Neural crest cell (in vitro differentiated cells): Measurements from ENCODE around the gene LYG1. TPM values are rescaled to one million over a fixed set of nuclear protein-coding genes. Genes with fewer than 3 reads are reported as not detected.

ENCODE experiments used
- DNase-seq: peaks from one replicate; pipeline ENCODE4 v3.0.0; 2021; ENCODE audit warnings: low read depth, mixed read lengths, low spot score
- H3K27ac Mint-ChIP-seq: one replicate; pipeline ENCODE4 v1.8.0; 2021; ENCODE audit warnings: mild to moderate bottlenecking, mixed read lengths; ENCODE audit not compliant: unreplicated experiment
- H3K27me3 Mint-ChIP-seq: 2 replicates; pipeline ENCODE4 v1.8.0; 2021; ENCODE audit warnings: low read depth, mild to moderate bottlenecking, mixed read lengths
- H3K36me3 Mint-ChIP-seq: 2 replicates; pipeline ENCODE4 v1.8.0; 2021; ENCODE audit warnings: low read depth, mild to moderate bottlenecking, mixed read lengths
- H3K4me1 Mint-ChIP-seq: 2 replicates; pipeline ENCODE4 v1.8.0; 2021; ENCODE audit warnings: mixed read lengths
- H3K4me3 Mint-ChIP-seq: one replicate; pipeline ENCODE4 v1.8.0; 2021; ENCODE audit warnings: mild to moderate bottlenecking, mixed read lengths
- H3K9me3 Mint-ChIP-seq: 2 replicates; pipeline ENCODE4 v1.8.0; 2021; ENCODE audit warnings: mixed read lengths
- total RNA-seq: library from RNA; stranded (reverse); gene quantifications from 2 replicates; pipeline ENCODE4 v1.2.1, GENCODE V29; 2021
- TF ChIP-seq, protein P1 (sequence below): fragments of 200-600 bp; sonication (generic); conservative IDR thresholded peaks from 2 replicates; pipeline ENCODE4 v1.5.0; 2021; ENCODE audit warnings: antibody characterized with exemption, mild to moderate bottlenecking

The LYG1 gene
- total RNA-seq, 1 donor from 2014 or later: 1.7 TPM

- Mint-ChIP-seq H3K27ac (no peak overlapping the region), H3K4me1 (no peaks in the 10 kb centered on the region), H3K36me3 (no peaks in the 10 kb centered on the region), H3K27me3 (no peaks in the 10 kb centered on the region), H3K9me3 (no peaks in the 10 kb centered on the region), H3K4me3 (no peak overlapping the region)
- TF ChIP-seq, protein P1, sequence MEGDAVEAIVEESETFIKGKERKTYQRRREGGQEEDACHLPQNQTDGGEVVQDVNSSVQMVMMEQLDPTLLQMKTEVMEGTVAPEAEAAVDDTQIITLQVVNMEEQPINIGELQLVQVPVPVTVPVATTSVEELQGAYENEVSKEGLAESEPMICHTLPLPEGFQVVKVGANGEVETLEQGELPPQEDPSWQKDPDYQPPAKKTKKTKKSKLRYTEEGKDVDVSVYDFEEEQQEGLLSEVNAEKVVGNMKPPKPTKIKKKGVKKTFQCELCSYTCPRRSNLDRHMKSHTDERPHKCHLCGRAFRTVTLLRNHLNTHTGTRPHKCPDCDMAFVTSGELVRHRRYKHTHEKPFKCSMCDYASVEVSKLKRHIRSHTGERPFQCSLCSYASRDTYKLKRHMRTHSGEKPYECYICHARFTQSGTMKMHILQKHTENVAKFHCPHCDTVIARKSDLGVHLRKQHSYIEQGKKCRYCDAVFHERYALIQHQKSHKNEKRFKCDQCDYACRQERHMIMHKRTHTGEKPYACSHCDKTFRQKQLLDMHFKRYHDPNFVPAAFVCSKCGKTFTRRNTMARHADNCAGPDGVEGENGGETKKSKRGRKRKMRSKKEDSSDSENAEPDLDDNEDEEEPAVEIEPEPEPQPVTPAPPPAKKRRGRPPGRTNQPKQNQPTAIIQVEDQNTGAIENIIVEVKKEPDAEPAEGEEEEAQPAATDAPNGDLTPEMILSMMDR: no peak
- DNase-seq: no peak
These were observed 39.8 kb upstream of the LYG1 start for GRCh38 chr2:99340669-99341236.

DNA sequence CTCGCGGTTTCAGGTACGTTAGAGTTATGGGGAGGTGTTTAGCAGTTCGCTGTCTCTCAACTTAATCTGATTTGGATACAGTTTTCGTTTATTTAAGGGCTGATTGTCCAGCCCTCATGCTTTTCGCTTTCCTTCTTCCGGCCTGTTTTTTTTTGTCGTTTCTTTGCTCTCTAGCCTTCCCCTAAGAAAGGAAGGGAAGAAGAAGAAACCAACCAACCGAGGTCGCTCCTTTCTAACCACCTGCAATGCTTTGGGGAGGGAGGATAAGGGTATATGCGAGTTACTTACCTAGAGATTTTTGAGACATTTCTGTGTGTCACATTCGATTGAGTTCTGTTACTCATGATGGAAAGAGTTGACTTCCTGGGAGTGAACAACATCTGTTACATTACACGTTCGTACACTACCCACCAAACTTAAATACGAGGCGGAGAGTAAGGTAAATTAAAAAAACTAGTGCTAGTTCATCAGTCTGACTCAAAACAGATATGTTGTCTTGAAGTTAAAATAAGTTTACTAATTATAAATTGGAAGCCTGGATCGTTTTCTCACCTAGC is 37.1 kb upstream of the LYG1 start:
- no peaks in the 10 kb centered on the region for H3K27me3 Mint-ChIP-seq
- no peak for DNase-seq
- TF ChIP-seq, protein P1: no peak
- peaks cover 13% of the 10 kb centered on the region for H3K4me1 Mint-ChIP-seq
- no peak overlapping the region for H3K27ac Mint-ChIP-seq
- H3K4me3 Mint-ChIP-seq: no peak overlapping the region
- H3K9me3 Mint-ChIP-seq: no peaks in the 10 kb centered on the region
- H3K36me3 Mint-ChIP-seq: no peaks in the 10 kb centered on the region

GRCh38 chr2:99337113-99338028 is 36.4 kb upstream of the LYG1 start, which contains the start of gene EIF5B:
Gene EIF5B, plus strand, starts transcription at chr2:99337389. Its CDS starts 166 bp downstream, at chr2:99337555.
- DNase-seq: peak; percentile 91
- TF ChIP-seq, protein P1: peak; percentile 64
- H3K9me3 Mint-ChIP-seq: no peaks in the 10 kb centered on the region
- H3K27me3 Mint-ChIP-seq: no peaks in the 10 kb centered on the region
- H3K4me3 Mint-ChIP-seq: no peak within 1 kb of the TSS
- peaks cover 13% of the 10 kb centered on the region for H3K4me1 Mint-ChIP-seq
- no peak within 1 kb of the TSS for H3K27ac Mint-ChIP-seq
- H3K36me3 Mint-ChIP-seq: peaks cover 2% of the 10 kb centered on the region

GRCh38 chr2:99336804-99337112 is 35.8 kb upstream of the LYG1 start:
- Mint-ChIP-seq H3K27ac (no peak overlapping the region), H3K4me3 (no peak overlapping the region), H3K36me3 (peaks cover 2% of the 10 kb centered on the region), H3K4me1 (peaks cover 13% of the 10 kb centered on the region), H3K9me3 (no peaks in the 10 kb centered on the region), H3K27me3 (no peaks in the 10 kb centered on the region)
- no peak for DNase-seq
- TF ChIP-seq, protein P1: no peak

GRCh38 chr2:99335911-99336803 is 35.2 kb upstream of the LYG1 start, which contains the start of gene TXNDC9:
Gene TXNDC9, minus strand, starts transcription at chr2:99336333. Its CDS starts 3,123 bp downstream, at chr2:99333210.
- H3K9me3 Mint-ChIP-seq: no peaks in the 10 kb centered on the region
- H3K4me3 Mint-ChIP-seq: no peak within 1 kb of the TSS
- TF ChIP-seq, protein P1: no peak
- no peaks in the 10 kb centered on the region for H3K27me3 Mint-ChIP-seq
- H3K4me1 Mint-ChIP-seq: peaks cover 13% of the 10 kb centered on the region
- peak; percentile 97 for DNase-seq
- H3K36me3 Mint-ChIP-seq: peaks cover 2% of the 10 kb centered on the region
- H3K27ac Mint-ChIP-seq: peak within 1 kb of the TSS; percentile 70
